Measurements from ENCODE around the gene RFTN2.
"Not testable (repeated sequence)": the region's sequence is repeated elsewhere in the genome, so short reads cannot be mapped to it uniquely, and the experiment has no call there.

The RFTN2 gene

GRCh38 chr2:197601726-197602125 lies 73.7 kb downstream of the RFTN2 start:
- DNase-seq (ENCODE audit: low spot score) = no peak

DNA sequence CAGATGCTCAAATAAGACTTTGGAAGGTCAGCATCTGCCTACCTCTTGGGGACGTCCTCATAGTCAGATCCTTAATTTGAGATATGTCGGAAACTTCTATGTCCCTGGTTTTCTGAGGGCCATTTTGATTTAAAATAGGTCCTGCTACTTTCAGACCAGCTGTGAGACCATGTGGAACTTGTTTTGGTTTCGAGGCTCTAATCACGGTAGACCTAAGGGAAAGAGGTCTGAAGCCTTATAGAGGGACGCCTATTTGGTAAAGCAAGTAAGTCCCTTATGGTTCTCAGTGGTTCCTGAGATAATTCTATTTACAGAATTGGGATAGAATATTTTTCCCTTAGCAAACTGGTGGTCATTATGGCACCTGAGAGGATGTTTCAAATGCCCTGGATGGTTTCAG lies 75.1 kb downstream of the RFTN2 start:
- no peak for DNase-seq (ENCODE audit: low spot score)

DNA sequence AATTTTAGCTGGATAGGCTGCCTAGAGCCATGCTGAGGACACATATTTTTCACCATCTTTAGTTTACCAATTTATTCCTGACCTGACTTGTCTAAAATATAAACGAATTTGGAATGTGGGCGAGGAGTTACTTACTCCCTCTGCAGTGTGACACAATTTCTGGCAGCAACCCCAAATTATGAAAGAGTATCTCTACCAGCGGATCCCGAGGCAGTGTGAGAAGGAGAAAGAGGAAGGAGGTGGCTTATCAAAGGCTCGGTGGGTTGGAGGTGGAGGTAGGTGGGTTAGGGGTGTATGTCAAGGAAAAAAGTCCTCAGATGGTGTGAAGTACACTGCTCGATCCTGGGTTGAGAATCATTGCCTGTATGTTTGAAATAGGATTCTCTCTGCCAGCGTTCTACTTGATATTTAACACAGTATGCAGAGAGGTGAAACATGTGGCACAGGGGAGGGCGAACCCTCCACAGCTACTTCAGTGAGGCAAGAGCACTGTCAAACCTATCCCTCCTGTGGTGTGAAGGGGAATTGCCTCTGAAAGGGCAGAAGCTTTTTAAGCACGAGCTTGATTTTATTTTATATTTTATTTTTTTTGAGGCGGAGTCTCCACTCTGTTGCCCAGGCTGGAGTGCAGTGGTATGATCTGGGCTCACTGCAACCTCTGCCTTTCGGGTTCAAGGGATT lies 76.0 kb downstream of the RFTN2 start:
- no peak for DNase-seq (ENCODE audit: low spot score)

DNA sequence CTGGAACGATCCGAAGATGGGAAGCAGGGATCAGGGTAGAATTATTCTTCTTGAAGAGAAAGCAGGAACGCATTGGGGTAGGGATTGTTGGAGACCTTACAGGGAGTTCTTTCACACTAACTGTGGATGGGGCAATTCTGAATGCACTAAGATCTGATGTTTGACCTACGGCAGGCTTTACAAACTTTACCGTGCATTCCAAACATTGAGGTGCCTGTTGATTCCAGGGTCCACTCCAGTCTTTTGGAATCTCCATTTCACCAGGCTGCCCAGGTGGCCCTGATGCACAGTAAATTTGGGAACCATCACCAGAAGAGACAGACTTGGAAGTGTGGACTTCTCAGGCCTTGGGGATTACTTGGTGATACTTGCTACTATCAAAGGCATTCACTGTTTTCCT lies 76.9 kb downstream of the RFTN2 start:
- no peak for DNase-seq (ENCODE audit: low spot score)

DNA sequence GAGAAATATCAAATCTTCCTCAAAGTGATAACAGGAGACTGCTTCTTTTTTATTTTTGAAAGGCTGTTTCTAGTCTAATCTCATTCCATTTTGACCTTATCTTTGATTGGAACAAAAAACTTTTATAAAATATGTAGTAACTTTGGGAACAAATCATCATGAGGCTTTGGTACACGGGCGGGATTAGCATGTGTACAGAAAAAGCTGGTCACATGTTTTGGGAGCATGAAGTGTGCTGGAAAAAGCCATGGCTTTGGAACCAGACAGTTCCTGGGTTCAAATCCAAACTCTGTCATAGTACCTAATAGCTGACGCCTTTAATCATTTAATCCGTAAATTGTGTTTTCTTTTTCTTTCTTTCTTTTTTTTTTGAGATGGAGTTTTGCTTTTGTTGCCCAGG lies 78.2 kb downstream of the RFTN2 start:
- DNase-seq (ENCODE audit: low spot score) = no peak

DNA sequence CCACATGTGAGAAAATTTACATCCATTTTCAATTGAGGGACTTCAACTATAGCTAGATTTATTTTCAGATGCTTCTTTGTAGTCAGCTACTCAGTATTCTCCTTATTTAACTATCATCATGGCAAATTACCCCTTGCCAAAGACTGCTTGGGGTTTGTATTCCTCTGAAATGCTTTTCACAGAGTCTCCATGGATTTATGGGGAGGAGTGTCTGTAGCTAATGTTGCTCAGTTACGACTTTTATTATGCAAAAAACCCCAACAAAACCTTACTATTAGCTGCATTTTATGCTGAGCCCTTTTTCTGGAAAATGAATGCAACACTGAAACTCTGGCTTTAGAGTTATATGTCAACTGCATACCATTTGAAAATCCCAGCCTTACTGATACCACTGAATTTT lies 78.6 kb downstream of the RFTN2 start:
- DNase-seq (ENCODE audit: low spot score) = no peak

DNA sequence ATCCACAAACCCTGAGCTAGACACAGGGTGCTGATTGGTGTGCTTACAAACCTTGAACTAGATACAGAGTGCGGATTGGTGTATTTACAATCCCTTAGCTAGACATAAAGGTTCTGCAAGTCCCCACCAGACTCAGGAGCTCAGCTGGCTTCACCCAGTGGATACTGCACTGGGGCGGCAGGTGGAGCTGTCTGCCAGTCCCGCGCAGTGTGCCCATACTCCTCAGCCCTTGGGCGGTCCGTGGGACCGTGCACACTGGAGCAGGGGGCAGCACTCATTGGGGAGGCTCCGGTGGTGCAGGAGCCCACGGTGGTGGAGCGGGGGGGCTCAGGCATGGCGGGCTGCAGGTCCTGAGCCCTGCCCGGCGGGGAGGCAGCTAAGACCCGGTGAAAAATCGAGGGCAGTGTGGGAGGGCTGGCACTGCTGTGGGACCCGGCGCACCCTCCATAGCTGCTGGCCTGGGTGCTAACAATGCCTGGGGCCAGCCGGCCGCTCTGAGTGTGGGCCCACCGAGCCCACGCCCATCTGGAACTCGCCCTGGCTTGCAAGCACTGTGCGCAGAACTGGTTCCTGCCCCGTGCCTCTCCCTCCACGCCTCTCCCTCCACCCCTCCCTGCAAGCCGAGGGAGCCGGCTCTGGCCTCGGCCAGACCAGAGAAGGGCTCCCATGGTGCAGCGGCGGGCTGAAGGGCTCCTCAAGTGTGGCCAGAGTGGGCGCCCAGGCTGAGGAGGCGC lies 83.9 kb downstream of the RFTN2 start:
- no peak for DNase-seq (ENCODE audit: low spot score)

DNA sequence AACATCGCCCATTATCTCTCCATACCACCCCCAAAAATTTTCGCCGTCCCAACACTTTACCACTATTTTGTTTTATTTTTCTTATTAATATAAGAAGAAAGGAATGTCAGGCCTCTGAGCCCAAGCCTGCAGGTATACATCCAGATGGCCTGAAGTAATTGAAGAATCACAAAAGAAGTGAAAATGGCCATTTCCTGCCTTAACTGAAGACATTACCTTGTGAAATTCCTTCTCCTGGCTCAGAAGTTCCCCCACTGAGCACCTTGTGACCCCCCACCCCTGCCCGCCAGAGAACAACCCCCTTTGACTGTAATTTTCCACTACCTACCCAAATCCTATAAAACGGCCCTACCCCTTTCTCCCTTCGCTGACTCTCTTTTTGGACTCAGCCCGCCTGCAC lies 88.1 kb downstream of the RFTN2 start:
- DNase-seq (ENCODE audit: low spot score) = not testable (repeated sequence)

GRCh38 chr2:197580166-197580565 lies 95.2 kb downstream of the RFTN2 start:
- not testable (repeated sequence) for DNase-seq (ENCODE audit: low spot score)

- not testable (repeated sequence) for DNase-seq (ENCODE audit: low spot score)
Measured at GRCh38 chr2:197578294-197578693, 97.1 kb downstream of the RFTN2 start.

GRCh38 chr2:197577446-197577845 lies 97.9 kb downstream of the RFTN2 start:
- no peak for DNase-seq (ENCODE audit: low spot score)

DNA sequence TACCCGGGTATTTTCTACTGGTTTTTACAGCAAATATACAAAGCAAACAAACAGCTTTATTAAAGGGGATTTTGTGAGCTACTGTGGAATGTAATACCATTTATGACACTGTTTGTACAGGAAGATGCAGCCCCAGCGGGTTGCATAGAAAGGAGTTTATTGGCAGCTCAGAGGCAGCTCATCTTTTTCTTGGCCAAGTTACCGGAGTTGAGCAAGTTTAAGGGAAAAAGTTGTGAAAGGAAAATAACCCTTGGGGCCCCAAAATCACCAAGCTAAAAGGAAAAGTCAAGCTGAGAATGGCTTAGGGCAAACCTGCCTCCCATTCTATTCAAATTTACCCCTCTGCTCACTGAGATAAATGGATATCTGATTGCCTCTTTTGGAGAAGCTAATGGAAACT lies 98.8 kb downstream of the RFTN2 start:
- DNase-seq (ENCODE audit: low spot score) = no peak

- DNase-seq (ENCODE audit: low spot score) = no peak
Measured at GRCh38 chr2:197575987-197576386, 99.4 kb downstream of the RFTN2 start.

- no peak for DNase-seq (ENCODE audit: low spot score)
Measured at GRCh38 chr2:197573608-197574007, 101.8 kb downstream of the RFTN2 start.

GRCh38 chr2:197571627-197572271 lies 103.6 kb downstream of the RFTN2 start:
- peak; percentile 44 for DNase-seq (ENCODE audit: low spot score)

DNA sequence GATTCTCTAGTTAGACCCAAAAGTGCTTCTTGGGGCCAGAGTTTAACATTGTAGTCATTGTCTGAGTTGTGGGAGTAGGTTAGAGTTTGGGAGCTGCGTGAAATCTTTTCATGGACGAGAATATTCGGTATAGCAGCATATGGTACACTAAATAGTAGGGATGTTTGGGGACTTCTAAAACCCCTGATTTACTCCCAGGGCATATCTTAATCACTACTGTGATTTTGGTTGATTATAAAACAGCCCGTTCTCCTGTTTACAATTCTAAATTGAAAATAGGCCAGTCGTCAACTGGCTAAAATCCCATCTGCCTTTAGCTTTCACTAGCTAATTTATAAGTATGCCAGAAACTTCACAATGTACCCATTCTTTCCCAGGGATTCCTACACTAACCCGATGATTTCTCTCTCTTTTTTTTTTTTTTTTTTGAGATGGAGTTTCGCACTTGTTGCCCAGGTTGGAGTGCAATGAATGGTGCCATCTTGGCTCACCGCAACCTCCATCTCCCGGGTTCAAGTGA lies 115.2 kb downstream of the RFTN2 start:
- no peak for DNase-seq (ENCODE audit: low spot score)

GRCh38 chr2:197559681-197560080 lies 115.7 kb downstream of the RFTN2 start:
- no peak for DNase-seq (ENCODE audit: low spot score)

DNA sequence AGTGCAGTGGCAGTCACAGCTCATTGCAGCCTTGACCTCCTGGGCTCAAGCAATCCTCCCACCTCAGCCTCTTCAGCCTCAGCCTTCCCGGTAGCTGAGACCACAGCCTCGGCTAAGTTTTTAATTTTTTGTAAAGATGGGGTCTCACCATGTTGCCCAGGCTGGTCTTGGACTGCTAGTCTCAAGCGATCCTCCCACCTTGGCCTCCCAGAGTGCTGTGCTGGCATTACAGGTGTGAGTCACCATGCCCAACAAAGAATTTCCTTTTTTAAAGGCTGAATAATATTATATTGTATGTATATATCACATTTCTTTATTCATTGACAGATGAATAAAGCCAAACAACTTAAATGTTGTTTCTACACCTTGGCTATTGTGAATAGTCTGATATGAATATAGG lies 117.0 kb downstream of the RFTN2 start:
- no peak for DNase-seq (ENCODE audit: low spot score)

GRCh38 chr2:197556456-197556855 lies 118.9 kb downstream of the RFTN2 start:
- peak; percentile 44 for DNase-seq (ENCODE audit: low spot score)

- no peak for DNase-seq (ENCODE audit: low spot score)
Measured at GRCh38 chr2:197555467-197555866, 119.9 kb downstream of the RFTN2 start.

GRCh38 chr2:197551260-197551659 lies 124.1 kb downstream of the RFTN2 start:
- DNase-seq (ENCODE audit: low spot score) = not testable (repeated sequence)

DNA sequence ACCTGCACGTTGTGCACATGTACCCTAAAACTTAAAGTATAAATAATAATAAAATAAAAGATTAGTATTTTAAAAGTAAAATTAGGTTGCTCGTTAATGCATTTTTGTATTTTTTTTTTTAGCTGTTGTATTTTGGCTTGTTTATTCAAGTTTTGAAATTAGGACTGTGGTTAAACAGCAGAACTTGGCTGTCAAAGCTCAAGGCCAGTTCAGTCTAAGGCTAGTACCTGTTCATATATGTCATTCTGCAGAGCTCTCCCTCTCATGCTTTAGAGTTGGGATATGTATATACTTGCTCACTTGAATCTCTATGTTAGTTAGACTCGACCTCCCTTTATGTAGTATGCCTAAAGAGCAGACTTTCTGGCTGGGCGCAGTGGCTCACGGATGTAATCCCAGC lies 126.8 kb downstream of the RFTN2 start:
- DNase-seq (ENCODE audit: low spot score) = no peak

All from kidney capillary endothelial cell (primary cell).